Liver (tissue), 2 donors: Measurements from ENCODE around the gene PSD4.

Experiments used
- CTCF ChIP-seq: fragments of 150-350 bp; IDR thresholded peaks from 2 replicates; pipeline ENCODE4 v1.5.1; 2017; ENCODE audit warnings: improper control_type of control experiment, low read depth, low read length; ENCODE audit not compliant: missing input control
- YY1 ChIP-seq: IDR thresholded peaks from 2 replicates; pipeline ENCODE4 v1.6.1; 2016; ENCODE audit warnings: antibody characterized with exemption, mild to moderate bottlenecking
- donor health status: healthy.

- TF ChIP-seq YY1 (no peak), CTCF (no peak)
Measured at GRCh38 chr2:113236367-113237159, 62.8 kb downstream of the PSD4 start.
